Right lobe of liver (tissue), 4 donors: ENCODE data around the gene NUAK1.

Experiments
- CTCF ChIP-seq, 4 donors: fragments of 200-600 bp in 3 of 4; fragments of 450-650 bp in 1 of 4; IDR thresholded peaks; one replicate each; pipeline versions ENCODE4 v1.5.1 to v1.8.0; 2016 to 2022; ENCODE audit warnings: antibody characterized with exemption in 4 of 4, mild to moderate bottlenecking in 2 of 4
- POLR2A ChIP-seq: fragments of 450-650 bp; IDR thresholded peaks from one replicate; pipeline ENCODE4 v1.6.1; 2017; ENCODE audit warnings: antibody characterized with exemption, mild to moderate bottlenecking
- donor health status: DM: no; HTN: no; CAD: no.
- donor health status: DM: no; HTN: no; CAD: no.
- donor health status: DM: no; HTN: yes; CAD: no.

- TF ChIP-seq POLR2A: no peak
- no peak for TF ChIP-seq CTCF (IDR thresholded peaks at IDR 0.05)
These were observed 54.0 kb downstream of the NUAK1 start for GRCh38 chr12:106084759-106085158.
